K562 (cell line): ENCODE results near the gene EPN2. TPM values are rescaled to one million over a fixed set of nuclear protein-coding genes. Genes with fewer than 3 reads are reported as not detected.

ENCODE experiments used
- ATAC-seq: fragments of 200-7000 bp; cut with Tn5 transposase; 3 replicates; pipeline ENCODE4 v1.9.1; 2020; ENCODE audit warnings: moderate library complexity
- BruUV-seq: library from RNA; stranded (reverse); fragments of 400-500 nt; replicated peaks from 2 replicates; lab custom pipeline; 2021; lab: Mats Ljungman, UMichigan
- CTCF ChIA-PET: fragments of 300-600 bp; formaldehyde crosslinking; extraction: SDS; loops from one replicate; lab custom pipeline; 2021; ENCODE audit warnings: low intra/inter-chr PET ratio; lab: Yijun Ruan, JAX
- POLR2A ChIA-PET: fragments of 300-600, 350-650 bp; sonication (Branson Sonifier 250); formaldehyde crosslinking; extraction: SDS; loops from one replicate; lab custom pipeline; 2021; ENCODE audit warnings: antibody characterized with exemption, inconsistent platforms; lab: Yijun Ruan, JAX
- DNase-seq, 4 experiments: peaks; one replicate each; pipeline versions ENCODE4 v3.0.0 to v3.0.0-alpha.2; 2011 to 2018; ENCODE audit warnings: low spot score in 3 of 4, mixed read lengths in 3 of 4; ENCODE audit errors: extremely low read depth in 1 of 4
- FAIRE-seq: peaks from 2 replicates; lab custom pipeline; 2011; peaks lifted over from hg19 to GRCh38; lab: Jason Lieb, UNC
- H2AFZ ChIP-seq: 2 replicates; pipeline ENCODE4 v1.6.0; 2011; ENCODE audit warnings: low read depth, low read length, control low read depth, inconsistent platforms
- H3K27ac ChIP-seq: fragments of 200-600 bp; 3 replicates; pipeline ENCODE4 v1.8.0; 2011; ENCODE audit warnings: low read depth, mild to moderate bottlenecking, control low read depth, inconsistent platforms, low read length, moderate library complexity, mixed read lengths; ENCODE audit errors: extremely low read depth
- H3K27me3 ChIP-seq, 2 experiments: fragments of 300-600 bp in 1 of 2; 2 replicates in 1 of 2; 3 replicates in 1 of 2; pipeline versions ENCODE4 v1.6.0 to v1.8.0; 2011; ENCODE audit warnings: inconsistent platforms in 2 of 2, low read length in 2 of 2, mild to moderate bottlenecking in 1 of 2, mixed read lengths in 1 of 2, moderate library complexity in 1 of 2; ENCODE audit not compliant: control insufficient read depth in 2 of 2, insufficient read depth in 2 of 2
- H3K36me3 ChIP-seq: fragments of 300-600 bp; 3 replicates; pipeline ENCODE4 v1.8.0; 2011; ENCODE audit warnings: mild to moderate bottlenecking, low read length, inconsistent platforms; ENCODE audit not compliant: control insufficient read depth, insufficient read depth
- H3K4me1 ChIP-seq, 2 experiments: fragments of 200-600 bp in 1 of 2; replicated peaks in 1 of 2; 2 replicates in 1 of 2; 3 replicates in 1 of 2; pipeline versions ENCODE4 v1.5.1 to v1.8.0; 2011; ENCODE audit warnings: inconsistent platforms in 2 of 2, low read length in 2 of 2, mild to moderate bottlenecking in 1 of 2, mixed read lengths in 1 of 2, moderate library complexity in 1 of 2; ENCODE audit not compliant: control insufficient read depth in 2 of 2, insufficient read depth in 2 of 2
- H3K4me2 ChIP-seq: 2 replicates; pipeline ENCODE4 v1.6.1; 2011; ENCODE audit warnings: low read length, control low read depth, inconsistent platforms, mixed read lengths; ENCODE audit not compliant: insufficient read depth
- H3K4me3 ChIP-seq: fragments of 200-600 bp; sonication (generic), shearing (Covaris generic); 2 replicates; pipeline ENCODE4 v1.5.1; 2016; ENCODE audit warnings: control low read depth, inconsistent platforms
- H3K79me2 ChIP-seq: fragments of 200-600 bp; 3 replicates; pipeline ENCODE4 v1.8.0; 2011; ENCODE audit warnings: low read length, inconsistent platforms; ENCODE audit not compliant: control insufficient read depth, insufficient read depth
- H3K9ac ChIP-seq, 2 experiments: 2 replicates each; pipeline versions ENCODE4 v1.6.0 to v1.6.1; 2011; ENCODE audit warnings: low read depth in 2 of 2, low read length in 2 of 2, control low read depth in 1 of 2, inconsistent platforms in 1 of 2, mild to moderate bottlenecking in 1 of 2, mixed read lengths in 1 of 2; ENCODE audit not compliant: insufficient read depth in 1 of 2
- H3K9me1 ChIP-seq: one replicate; pipeline ENCODE4 v1.6.0; 2011; ENCODE audit warnings: inconsistent platforms, mild to moderate bottlenecking, low read length, moderate library complexity; ENCODE audit not compliant: control insufficient read depth, insufficient read depth
- H3K9me3 ChIP-seq: replicated peaks from 2 replicates; pipeline ENCODE4 v1.5.1; 2011; ENCODE audit warnings: low read depth, low read length, inconsistent platforms; ENCODE audit not compliant: control insufficient read depth, insufficient read depth
- H4K20me1 ChIP-seq: replicated peaks from 2 replicates; pipeline ENCODE4 v1.6.1; 2011; ENCODE audit warnings: low read length, inconsistent platforms, mixed read lengths; ENCODE audit not compliant: control insufficient read depth, insufficient read depth
- DDX20 ChIP-seq: fragments of 450-650 bp; IDR thresholded peaks from 2 replicates; pipeline ENCODE4 v1.6.1; 2016; ENCODE audit warnings: missing genetic modification characterization, low read depth, mild to moderate bottlenecking, missing compliant biosample characterization, moderate library complexity
- FOSL1 ChIP-seq: fragments of 200-800 bp; sonication (Bioruptor generic); conservative IDR thresholded peaks from 2 replicates; pipeline ENCODE4 v1.6.1; 2016; ENCODE audit warnings: missing genetic modification characterization, missing compliant biosample characterization
- MAFF ChIP-seq: IDR thresholded peaks from 2 replicates; pipeline ENCODE4 v1.6.1; 2012; ENCODE audit warnings: low read length, improper control_type of control experiment
- MED1 ChIP-seq: sonication (generic); formaldehyde crosslinking; IDR thresholded peaks from 2 replicates; pipeline ENCODE4 v1.8.1; 2023; ENCODE audit warnings: missing genetic modification reagents, borderline replicate concordance
- SAFB2 ChIP-seq: fragments of 200-400 bp; formaldehyde crosslinking; IDR thresholded peaks from 2 replicates; pipeline ENCODE4 v1.6.1; 2018; ENCODE audit warnings: borderline replicate concordance, low read length, low read depth, moderate library complexity; ENCODE audit not compliant: severe bottlenecking
- SMARCA4 ChIP-seq: fragments of 450-650 bp; IDR thresholded peaks from 2 replicates; pipeline ENCODE4 v1.6.1; 2016
- SREBF1 ChIP-seq: fragments of 150-350 bp; IDR thresholded peaks from 2 replicates; pipeline ENCODE4 v1.6.1; 2014; ENCODE audit warnings: antibody characterized with exemption, low read depth, low read length, borderline replicate concordance
- STAT5B ChIP-seq: fragments of 250-450 bp; sonication (Bioruptor Pico); IDR thresholded peaks from 2 replicates; pipeline ENCODE4 v1.8.0; 2021; ENCODE audit warnings: mild to moderate bottlenecking, inconsistent platforms
- TOE1 ChIP-seq, 2 experiments: fragments of 450-650 bp in 1 of 2; sonication (generic) in 1 of 2; formaldehyde crosslinking in 1 of 2; IDR thresholded peaks; 2 replicates each; pipeline versions ENCODE4 v1.7.1 to v1.8.0; 2016 to 2022; ENCODE audit warnings: borderline replicate concordance in 2 of 2, mild to moderate bottlenecking in 2 of 2, antibody characterized with exemption in 1 of 2, inconsistent platforms in 1 of 2, low read depth in 1 of 2, missing genetic modification reagents in 1 of 2, moderate library complexity in 1 of 2
- ZNF217 ChIP-seq: sonication (generic); formaldehyde crosslinking; IDR thresholded peaks from 2 replicates; pipeline ENCODE4 v1.8.0; 2022; ENCODE audit warnings: mild to moderate bottlenecking, missing genetic modification reagents
- WGBS: fragments of 100-300 bp; shearing (Covaris generic); methylation state at CpG from one replicate; pipeline ENCODE4 v1.1.6; 2016; ENCODE audit warnings: low coverage, mixed read lengths; ENCODE audit not compliant: insufficient coverage; ENCODE audit errors: missing lambda C conversion rate; 5-methylcytosine and 5-hydroxymethylcytosine counted together
- in situ Hi-C: fragments of 300-500 bp; cut with MboI; formaldehyde crosslinking; loops from 4 replicates; pipeline ENCODE4 v1.15.0; 2018; ENCODE audit warnings: inconsistent platforms, mixed read lengths
- intact Hi-C: fragments of 100-400 bp; cut with micrococcal nuclease; formaldehyde crosslinking; loops from 2 replicates; pipeline ENCODE4 v1.14.2; 2022
- polyA plus RNA-seq, 8 experiments: library from polyadenylated mRNA; depleted of rRNA in 4 of 8; stranded (reverse) in 5 of 8; unstranded in 3 of 8; fragments of >200 nt; fragmentation: Nextera tagmentation in 2 of 8; fragmentation: Illumina TruSeq in 1 of 8; extraction: Ambion mirVana in 2 of 8; extraction: Trizol in 1 of 8; gene quantifications; 2 replicates each; pipeline versions ENCODE4 v1.2.1 to v1.2.3, GENCODE V29; 2011 to 2014; ENCODE audit warnings: inconsistent platforms in 1 of 8, missing spikeins in 1 of 8
- total RNA-seq, 7 experiments: library from RNA; depleted of rRNA in 6 of 7; stranded (reverse); fragments of >200 nt in 6 of 7; fragmentation: Illumina TruSeq in 2 of 7; extraction: Trizol in 2 of 7; gene quantifications; 2 replicates each; pipeline versions ENCODE4 v1.2.1 to v1.2.3, GENCODE V29; 2011 to 2021; ENCODE audit warnings: low replicate concordance in 1 of 7

EPN2 gene
- total and polyA plus RNA-seq, 9 of the 15 experiments (the other 6 are each of a cell fraction or from before 2014, with no cell fraction given): 1.0 to 12.9 (median 8.9) TPM

DNA sequence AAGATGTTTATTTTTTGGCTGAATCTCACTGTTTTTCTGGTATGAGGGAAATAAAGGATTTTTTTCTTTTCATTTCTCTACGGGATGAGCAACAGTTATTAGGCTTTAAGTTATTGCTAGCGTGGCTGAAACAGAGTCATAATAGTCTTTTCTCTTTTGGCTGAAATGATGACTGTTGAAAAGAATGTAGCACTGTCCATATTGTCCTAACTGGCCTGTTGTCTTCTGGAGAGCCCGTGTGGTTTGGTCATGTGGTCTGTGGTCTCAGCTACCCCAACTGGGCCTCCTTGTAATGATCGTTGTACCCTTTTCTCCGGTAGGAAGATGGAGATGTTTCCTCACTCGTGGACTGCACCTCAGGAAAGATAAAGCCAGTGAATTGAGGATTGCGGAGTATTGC, 36.6 kb downstream of the EPN2 start (continued):
- TF ChIP-seq ZNF217 (CRISPR knock-in tag): no peak
- TF ChIP-seq DDX20 (tag): no peak
- TF ChIP-seq SREBF1: no peak
- no peak for TF ChIP-seq MED1
- TF ChIP-seq SMARCA4: no peak
- no peak for TF ChIP-seq STAT5B (CRISPR knock-in tag)

DNA sequence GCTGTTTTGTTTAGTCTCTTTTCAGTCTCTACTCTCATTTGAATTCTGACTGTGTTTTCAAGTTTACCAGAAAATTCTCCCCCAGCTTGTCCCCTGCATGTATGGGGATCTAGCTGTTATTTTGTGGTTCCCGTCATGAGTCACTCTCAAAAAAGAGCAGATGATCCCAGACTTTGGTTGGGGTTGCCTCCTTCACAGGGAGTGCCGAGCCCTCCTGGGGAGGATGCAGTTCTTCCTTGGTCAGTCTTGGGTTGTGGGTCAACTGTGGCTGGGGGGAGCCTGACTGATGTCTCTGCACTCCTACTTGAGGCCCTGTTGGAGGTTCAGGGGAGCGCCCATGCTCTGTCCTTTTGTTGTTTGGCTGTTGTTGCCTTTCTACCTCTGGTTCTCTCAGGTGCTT, 37.7 kb downstream of the EPN2 start:
- TF ChIP-seq MAFF: no peak
- no peak for TF ChIP-seq SAFB2
- peak; percentile 22; the same call in 1 of the 2 replicates for TF ChIP-seq FOSL1 (tag)
- TF ChIP-seq TOE1 (IDR thresholded peaks at IDR 0.05; ENCODE audit: borderline replicate concordance): no peak
- TF ChIP-seq TOE1 (CRISPR knock-in tag; IDR thresholded peaks at IDR 0.05; ENCODE audit: borderline replicate concordance, low read depth): no peak
- TF ChIP-seq, all 486 proteins: peak for 1
- no peak for ATAC-seq

More for the DNA sequence above, 37.7 kb downstream of the EPN2 start:
- Histone ChIP-seq H3K4me3 (no peak overlapping the region), H3K9ac (peak overlapping the region in 1 of 2 experiments; percentile 26; a peak in 1 of 4 replicates), H3K27ac (no peak overlapping the region), H3K4me1 (peaks cover 16 to 33% of the 10 kb centered on the region in 2 experiments; a peak in 4 of 5 replicates), H3K36me3 (peaks cover 4% of the 10 kb centered on the region; the same call in 2 of the 3 replicates), H3K79me2 (0 out of 3 replicates have a peak, but pooled peaks cover 2% of the 10 kb centered on the region), H3K27me3 (no peaks in the 10 kb centered on the region), H3K4me2 (no peak overlapping the region), H2AFZ (no peak overlapping the region), H4K20me1 (peaks cover 6% of the 10 kb centered on the region; the same call in 1 of the 2 replicates), H3K9me1 (no peaks in the 10 kb centered on the region), H3K9me3 (no peaks in the 10 kb centered on the region)
- BruUV-seq: no TSS peak
- 73% methylated on average over 3 of the region's 3 CpGs for WGBS
- ChIA-PET CTCF (no interaction called here), POLR2A (no interaction called here)
- intact Hi-C loops (no loop called here), in situ Hi-C loops (no loop called here)
- FAIRE-seq (no peak), DNase-seq (no peak)
